HepG2 (cell line): ENCODE results near the gene PACRGL. TPM values are rescaled to one million over a fixed set of nuclear protein-coding genes. Genes with fewer than 3 reads are reported as not detected.

Experiments
- AGO1 ChIP-seq: fragments of 200-400 bp; formaldehyde crosslinking; IDR thresholded peaks from 2 replicates; pipeline ENCODE4 v1.6.1; 2017; ENCODE audit warnings: mild to moderate bottlenecking, low read depth, low read length, moderate library complexity; ENCODE audit not compliant: poor library complexity, severe bottlenecking
- ATF7-NPFF ChIP-seq: sonication (generic); formaldehyde crosslinking; IDR thresholded peaks from 2 replicates; pipeline ENCODE4 v1.8.1; 2023; ENCODE audit warnings: mild to moderate bottlenecking, low read depth, missing genetic modification reagents, moderate library complexity
- CBX1 ChIP-seq: IDR thresholded peaks from one replicate; pipeline ENCODE4 v1.6.1; 2016; ENCODE audit warnings: antibody characterized with exemption, low read depth
- EHMT2 ChIP-seq: fragments of 200-600 bp; sonication (generic); IDR thresholded peaks from 2 replicates; pipeline ENCODE4 v1.7.0; 2017; ENCODE audit warnings: antibody characterized with exemption, low read depth, low read length, borderline replicate concordance
- ELF1 ChIP-seq: sonication (generic); formaldehyde crosslinking; IDR thresholded peaks from 2 replicates; pipeline ENCODE4 v1.4.0; 2020; ENCODE audit warnings: missing genetic modification reagents
- ELF4 ChIP-seq: sonication (generic); formaldehyde crosslinking; IDR thresholded peaks from 2 replicates; pipeline ENCODE4 v1.5.0; 2020; ENCODE audit warnings: missing genetic modification reagents, mild to moderate bottlenecking, moderate library complexity, borderline replicate concordance
- ESRRA ChIP-seq: sonication (generic); formaldehyde crosslinking; IDR thresholded peaks from 2 replicates; pipeline ENCODE4 v1.5.1; 2020; ENCODE audit warnings: mild to moderate bottlenecking, low read depth, missing genetic modification reagents
- GPN1 ChIP-seq: sonication (generic); formaldehyde crosslinking; IDR thresholded peaks from 2 replicates; pipeline ENCODE4 v1.5.1; 2020; ENCODE audit warnings: missing genetic modification reagents, borderline replicate concordance
- HNRNPLL ChIP-seq: fragments of 200-400 bp; formaldehyde crosslinking; IDR thresholded peaks from 2 replicates; pipeline ENCODE4 v1.6.1; 2017; ENCODE audit warnings: mild to moderate bottlenecking, low read depth, low read length; ENCODE audit not compliant: poor library complexity, severe bottlenecking
- MAFK ChIP-seq, 2 experiments: IDR thresholded peaks in 1 of 2; conservative IDR thresholded peaks in 1 of 2; 2 replicates each; pipeline ENCODE4 v1.6.1; 2011; ENCODE audit warnings: improper control_type of control experiment in 2 of 2, low read length in 2 of 2
- PAF1 ChIP-seq: IDR thresholded peaks from 2 replicates; pipeline ENCODE4 v1.6.1; 2016; ENCODE audit warnings: missing genetic modification reagents, missing compliant biosample characterization
- PCBP1 ChIP-seq: fragments of 200-400 bp; formaldehyde crosslinking; IDR thresholded peaks from 2 replicates; pipeline ENCODE4 v1.6.1; 2017; ENCODE audit warnings: mild to moderate bottlenecking, low read depth, low read length, borderline replicate concordance
- POLR2AphosphoS5 ChIP-seq: IDR thresholded peaks from 2 replicates; pipeline ENCODE4 v1.6.1; 2012; ENCODE audit warnings: low read depth, low read length
- RORA ChIP-seq: sonication (generic); formaldehyde crosslinking; IDR thresholded peaks from 2 replicates; pipeline ENCODE4 v1.5.0; 2020; ENCODE audit warnings: mild to moderate bottlenecking, missing genetic modification reagents, moderate library complexity
- TCF7 ChIP-seq: sonication (generic); IDR thresholded peaks from 2 replicates; pipeline ENCODE4 v1.6.1; 2016; ENCODE audit warnings: antibody characterized with exemption, low read depth
- THAP9 ChIP-seq: sonication (generic); formaldehyde crosslinking; IDR thresholded peaks from 2 replicates; pipeline ENCODE4; 2020; ENCODE audit warnings: missing genetic modification reagents, mild to moderate bottlenecking, borderline replicate concordance
- U2AF2 ChIP-seq: fragments of 200-400 bp; formaldehyde crosslinking; IDR thresholded peaks from 2 replicates; pipeline ENCODE4 v1.6.1; 2017; ENCODE audit warnings: low read depth, mild to moderate bottlenecking, low read length
- ZNF225 ChIP-seq: sonication (generic); formaldehyde crosslinking; IDR thresholded peaks from 2 replicates; pipeline ENCODE4 v1.4.0; 2020; ENCODE audit warnings: mild to moderate bottlenecking, missing genetic modification reagents
- ZNF24 ChIP-seq: fragments of 450-650 bp; IDR thresholded peaks from 2 replicates; pipeline ENCODE4 v1.6.1; 2017; ENCODE audit warnings: antibody characterized with exemption, mild to moderate bottlenecking
- ZNF33B ChIP-seq: sonication (generic); formaldehyde crosslinking; IDR thresholded peaks from 2 replicates; pipeline ENCODE4 v1.5.1; 2020; ENCODE audit warnings: mild to moderate bottlenecking, missing genetic modification reagents
- ZNF644 ChIP-seq: IDR thresholded peaks from 2 replicates; pipeline ENCODE4 v1.6.1; 2016; ENCODE audit warnings: low read depth
- polyA plus RNA-seq, 8 experiments: library from polyadenylated mRNA; depleted of rRNA in 3 of 8; stranded (reverse) in 7 of 8; unstranded in 1 of 8; fragments of >200 nt; fragmentation: Illumina TruSeq in 4 of 8; extraction: Trizol in 4 of 8; gene quantifications; 2 replicates each; pipeline versions ENCODE4 v1.2.1 to v1.2.3, GENCODE V29; 2011 to 2016; ENCODE audit warnings: low read depth in 4 of 8, missing spikeins in 1 of 8, mixed read lengths in 1 of 8; ENCODE audit not compliant: insufficient read depth in 1 of 8
- total RNA-seq, 5 experiments: library from RNA; depleted of rRNA; stranded (reverse); fragments of >200 nt; fragmentation: Illumina TruSeq; extraction: Trizol; gene quantifications; 2 replicates each; pipeline ENCODE4 v1.2.3, GENCODE V29; 2016; ENCODE audit warnings: low read depth in 1 of 5
- TF ChIP-seq, protein P1 (sequence below): IDR thresholded peaks from 2 replicates; pipeline ENCODE4 v1.6.1; 2016; ENCODE audit warnings: missing compliant biosample characterization, missing genetic modification reagents, borderline replicate concordance
- TF ChIP-seq, protein P2 (sequence below): sonication (generic); formaldehyde crosslinking; IDR thresholded peaks from 2 replicates; pipeline ENCODE4 v1.5.1; 2020; ENCODE audit warnings: missing genetic modification reagents, mild to moderate bottlenecking, borderline replicate concordance

Gene PACRGL
- total and polyA plus RNA-seq, 2 of the 13 experiments (the other 11 are each of a cell fraction or from before 2014, with no cell fraction given), result 5.8 to 15.1 TPM

- 0 out of 2 replicates have a peak, but pooled peaks have one; percentile 50 for TF ChIP-seq ESRRA (CRISPR knock-in tag)
- TF ChIP-seq PCBP1, result no peak
- TF ChIP-seq, protein P1, sequence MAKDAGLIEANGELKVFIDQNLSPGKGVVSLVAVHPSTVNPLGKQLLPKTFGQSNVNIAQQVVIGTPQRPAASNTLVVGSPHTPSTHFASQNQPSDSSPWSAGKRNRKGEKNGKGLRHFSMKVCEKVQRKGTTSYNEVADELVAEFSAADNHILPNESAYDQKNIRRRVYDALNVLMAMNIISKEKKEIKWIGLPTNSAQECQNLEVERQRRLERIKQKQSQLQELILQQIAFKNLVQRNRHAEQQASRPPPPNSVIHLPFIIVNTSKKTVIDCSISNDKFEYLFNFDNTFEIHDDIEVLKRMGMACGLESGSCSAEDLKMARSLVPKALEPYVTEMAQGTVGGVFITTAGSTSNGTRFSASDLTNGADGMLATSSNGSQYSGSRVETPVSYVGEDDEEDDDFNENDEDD, result peak; percentile 91
- TF ChIP-seq ZNF644, result no peak
- TF ChIP-seq TCF7, result no peak
- TF ChIP-seq GPN1 (CRISPR knock-in tag), result no peak
- TF ChIP-seq ELF1 (CRISPR knock-in tag), result peak; percentile 77
- TF ChIP-seq THAP9 (CRISPR knock-in tag), result peak; percentile 70; the same call in 1 of the 2 replicates
- no peak for TF ChIP-seq ZNF24
- no peak for TF ChIP-seq AGO1
- 0 out of 2 replicates have a peak, but pooled peaks have one; percentile 51 for TF ChIP-seq ZNF225 (CRISPR knock-in tag)
- TF ChIP-seq, protein P2, sequence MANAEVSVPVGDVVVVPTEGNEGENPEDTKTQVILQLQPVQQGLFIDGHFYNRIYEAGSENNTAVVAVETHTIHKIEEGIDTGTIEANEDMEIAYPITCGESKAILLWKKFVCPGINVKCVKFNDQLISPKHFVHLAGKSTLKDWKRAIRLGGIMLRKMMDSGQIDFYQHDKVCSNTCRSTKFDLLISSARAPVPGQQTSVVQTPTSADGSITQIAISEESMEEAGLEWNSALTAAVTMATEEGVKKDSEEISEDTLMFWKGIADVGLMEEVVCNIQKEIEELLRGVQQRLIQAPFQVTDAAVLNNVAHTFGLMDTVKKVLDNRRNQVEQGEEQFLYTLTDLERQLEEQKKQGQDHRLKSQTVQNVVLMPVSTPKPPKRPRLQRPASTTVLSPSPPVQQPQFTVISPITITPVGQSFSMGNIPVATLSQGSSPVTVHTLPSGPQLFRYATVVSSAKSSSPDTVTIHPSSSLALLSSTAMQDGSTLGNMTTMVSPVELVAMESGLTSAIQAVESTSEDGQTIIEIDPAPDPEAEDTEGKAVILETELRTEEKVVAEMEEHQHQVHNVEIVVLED (CRISPR knock-in tag), result peak; percentile 99
- peak; percentile 56; the same call in 1 of the 2 replicates for TF ChIP-seq ATF7-NPFF
- peak; percentile 98 for TF ChIP-seq U2AF2
- no peak for TF ChIP-seq RORA
- no peak for TF ChIP-seq CBX1
- TF ChIP-seq POLR2AphosphoS5, result peak; percentile 71
- TF ChIP-seq HNRNPLL, result peak; percentile 66
- TF ChIP-seq MAFK (conservative IDR thresholded peaks at IDR 0.05 in 1 of 2, IDR thresholded peaks at IDR 0.05 in 1 of 2; ENCODE audit: low read length in 2 of 2), result no peak
- no peak for TF ChIP-seq PAF1 (CRISPR knock-in tag)
- TF ChIP-seq EHMT2, result no peak
- no peak for TF ChIP-seq ZNF33B (CRISPR knock-in tag)
- TF ChIP-seq ELF4 (CRISPR knock-in tag), result no peak
Observed at GRCh38 chr4:20700007-20700761, at the start of gene PACRGL (continued).
